HG02840 (cell line): ENCODE results near the gene ISG15.
"Not testable (repeated sequence)": the region's sequence is repeated elsewhere in the genome, so short reads cannot be mapped to it uniquely, and the experiment has no call there.

Source experiments
- ATAC-seq: cut with Tn5 transposase; IDR thresholded peaks from one replicate; pipeline ENCODE4 v1.9.1; 2021; ENCODE audit warnings: mild to moderate bottlenecking, moderate library complexity, moderate number of reproducible peaks; ENCODE audit not compliant: unreplicated experiment, low FRiP score

Gene ISG15

GRCh38 chr1:992362-992761 is 20.9 kb upstream of the ISG15 start:
- ATAC-seq, result no peak

GRCh38 chr1:993379-993995 is 19.8 kb upstream of the ISG15 start:
- ATAC-seq, result no peak

GRCh38 chr1:994546-994945 is 18.8 kb upstream of the ISG15 start:
- ATAC-seq, result not testable (repeated sequence)

GRCh38 chr1:995665-996633 is 17.3 kb upstream of the ISG15 start:
- ATAC-seq, result no peak

- ATAC-seq, result no peak
Observed at GRCh38 chr1:996851-997712, 16.2 kb upstream of the ISG15 start.

- no peak for ATAC-seq
Observed at GRCh38 chr1:997713-997992, 15.6 kb upstream of the ISG15 start.

- ATAC-seq, result no peak
Observed at GRCh38 chr1:997993-998744, 15.1 kb upstream of the ISG15 start.

GRCh38 chr1:998745-998994 is 14.6 kb upstream of the ISG15 start:
- ATAC-seq, result no peak

GRCh38 chr1:998995-999724 is 14.1 kb upstream of the ISG15 start:
- ATAC-seq, result no peak

- ATAC-seq, result no peak
Observed at GRCh38 chr1:999725-1000356, 13.5 kb upstream of the ISG15 start, which contains the start of gene HES4. HES4 (minus strand) TSS chr1:1000097; CDS start chr1:999973, 124 bp downstream.

GRCh38 chr1:1000357-1001056 is 12.8 kb upstream of the ISG15 start:
- ATAC-seq, result no peak

- ATAC-seq, result no peak
Observed at GRCh38 chr1:1001057-1001783, 12.1 kb upstream of the ISG15 start.

- ATAC-seq, result no peak
Observed at GRCh38 chr1:1003618-1004419, 9.5 kb upstream of the ISG15 start.

GRCh38 chr1:1004420-1004779 is 8.9 kb upstream of the ISG15 start:
- ATAC-seq, result no peak

GRCh38 chr1:1004780-1005697 is 8.3 kb upstream of the ISG15 start:
- no peak for ATAC-seq

GRCh38 chr1:1005774-1006304 is 7.5 kb upstream of the ISG15 start:
- no peak for ATAC-seq
